BE2C (cell line): ENCODE measurements around the gene USP34.

Experiments
- DNase-seq: peaks from one replicate; pipeline ENCODE4 v3.0.0-alpha.2; 2020
- H3K27me3 ChIP-seq: fragments of 250-450 bp; sonication (Bioruptor Pico); 2 replicates; pipeline ENCODE4 v1.5.1; 2020; ENCODE audit warnings: mild to moderate bottlenecking
- H3K36me3 ChIP-seq: fragments of 250-450 bp; sonication (Bioruptor Pico); 2 replicates; pipeline ENCODE4 v1.5.1; 2020; ENCODE audit warnings: mild to moderate bottlenecking
- H3K4me1 ChIP-seq: fragments of 250-450 bp; sonication (Bioruptor Pico); 2 replicates; pipeline ENCODE4 v1.5.1; 2020
- H3K4me3 ChIP-seq: 2 replicates; pipeline ENCODE4 v1.5.1; 2011; ENCODE audit warnings: low read depth, low read length
- H3K9me3 ChIP-seq: fragments of 250-450 bp; sonication (Bioruptor Pico); 2 replicates; pipeline ENCODE4 v1.5.1; 2020
- CTCF ChIP-seq: IDR thresholded peaks from 2 replicates; pipeline ENCODE4 v1.5.1; 2012; ENCODE audit warnings: mild to moderate bottlenecking, low read depth, low read length

The USP34 gene

GRCh38 chr2:61221819-61222218, 249.1 kb downstream of the USP34 start:
- no peaks in the 10 kb centered on the region; the same call in 1 of the 2 replicates for H3K36me3 ChIP-seq
- no peaks in the 10 kb centered on the region for H3K9me3 ChIP-seq
- H3K4me1 ChIP-seq: no peaks in the 10 kb centered on the region
- no peaks in the 10 kb centered on the region for H3K27me3 ChIP-seq
- TF ChIP-seq CTCF: no peak
- no peak overlapping the region for H3K4me3 ChIP-seq
- DNase-seq: no peak

- Histone ChIP-seq H3K9me3 (no peaks in the 10 kb centered on the region), H3K4me3 (no peak overlapping the region), H3K36me3 (no peaks in the 10 kb centered on the region; the same call in 1 of the 2 replicates), H3K4me1 (no peaks in the 10 kb centered on the region), H3K27me3 (no peaks in the 10 kb centered on the region)
- no peak for TF ChIP-seq CTCF
- no peak for DNase-seq
Observed at GRCh38 chr2:61220768-61221167, 250.1 kb downstream of the USP34 start.

- Histone ChIP-seq H3K9me3 (no peaks in the 10 kb centered on the region), H3K4me3 (no peak overlapping the region), H3K27me3 (no peaks in the 10 kb centered on the region), H3K4me1 (no peaks in the 10 kb centered on the region), H3K36me3 (no peaks in the 10 kb centered on the region; the same call in 1 of the 2 replicates)
- no peak for DNase-seq
- TF ChIP-seq CTCF: no peak
Observed at GRCh38 chr2:61218817-61219170, 252.1 kb downstream of the USP34 start.

GRCh38 chr2:61218076-61218816, 252.6 kb downstream of the USP34 start:
- H3K36me3 ChIP-seq: no peaks in the 10 kb centered on the region; the same call in 1 of the 2 replicates
- H3K4me3 ChIP-seq: no peak overlapping the region
- no peaks in the 10 kb centered on the region for H3K9me3 ChIP-seq
- DNase-seq: no peak
- H3K27me3 ChIP-seq: no peaks in the 10 kb centered on the region
- no peaks in the 10 kb centered on the region for H3K4me1 ChIP-seq
- TF ChIP-seq CTCF: no peak

GRCh38 chr2:61214171-61214570, 256.7 kb downstream of the USP34 start:
- no peak for TF ChIP-seq CTCF
- H3K4me1 ChIP-seq: no peaks in the 10 kb centered on the region
- H3K4me3 ChIP-seq: no peak overlapping the region
- no peaks in the 10 kb centered on the region for H3K27me3 ChIP-seq
- H3K9me3 ChIP-seq: no peaks in the 10 kb centered on the region
- H3K36me3 ChIP-seq: no peaks in the 10 kb centered on the region; the same call in 1 of the 2 replicates
- DNase-seq: no peak

- TF ChIP-seq CTCF: no peak
- Histone ChIP-seq H3K27me3 (no peaks in the 10 kb centered on the region), H3K4me3 (no peak overlapping the region), H3K36me3 (no peaks in the 10 kb centered on the region; the same call in 1 of the 2 replicates), H3K4me1 (no peaks in the 10 kb centered on the region), H3K9me3 (no peaks in the 10 kb centered on the region)
- no peak for DNase-seq
Observed at GRCh38 chr2:61210332-61210981, 260.4 kb downstream of the USP34 start.
